COLO829 (cell line): ENCODE measurements around the gene CEP72.
"Not testable (repeated sequence)": the region's sequence is repeated elsewhere in the genome, so short reads cannot be mapped to it uniquely, and the experiment has no call there.

Experiments used
- DNase-seq: peaks from one replicate; pipeline ENCODE4 v3.0.0; 2012; ENCODE audit warnings: low spot score

CEP72 gene

GRCh38 chr5:672329-673160 lies 60.4 kb downstream of the CEP72 start:
- DNase-seq, result peak; percentile 50

GRCh38 chr5:673161-673830 lies 61.2 kb downstream of the CEP72 start:
- no peak for DNase-seq

GRCh38 chr5:673831-674629 lies 61.9 kb downstream of the CEP72 start:
- no peak for DNase-seq

- no peak for DNase-seq
Measured at GRCh38 chr5:674630-675011, 62.5 kb downstream of the CEP72 start.

- no peak for DNase-seq
Measured at GRCh38 chr5:675111-675870, 63.2 kb downstream of the CEP72 start.

GRCh38 chr5:675871-676698 lies 63.9 kb downstream of the CEP72 start:
- no peak for DNase-seq

GRCh38 chr5:676699-677076 lies 64.5 kb downstream of the CEP72 start:
- DNase-seq, result no peak

- DNase-seq, result no peak
Measured at GRCh38 chr5:677131-678101, 65.3 kb downstream of the CEP72 start.

- not testable (repeated sequence) for DNase-seq
Measured at GRCh38 chr5:678521-678920, 66.4 kb downstream of the CEP72 start.

- not testable (repeated sequence) for DNase-seq
Measured at GRCh38 chr5:679166-679895, 67.2 kb downstream of the CEP72 start.

GRCh38 chr5:680118-680795 lies 68.1 kb downstream of the CEP72 start:
- not testable (repeated sequence) for DNase-seq

GRCh38 chr5:680836-681235 lies 68.7 kb downstream of the CEP72 start:
- DNase-seq, result not testable (repeated sequence)

- DNase-seq, result not testable (repeated sequence)
Measured at GRCh38 chr5:681317-682191, 69.4 kb downstream of the CEP72 start.

GRCh38 chr5:682216-682615 lies 70.1 kb downstream of the CEP72 start:
- DNase-seq, result not testable (repeated sequence)

- not testable (repeated sequence) for DNase-seq
Measured at GRCh38 chr5:682651-683358, 70.7 kb downstream of the CEP72 start.

GRCh38 chr5:683551-684481 lies 71.7 kb downstream of the CEP72 start:
- no peak for DNase-seq
